MV-4-11 (cell line): ENCODE results near the gene ICE2.

ENCODE experiments used
- DNase-seq: peaks from one replicate; lab custom pipeline; 2025; lab: John Stamatoyannopoulos, UW

ICE2 gene

GRCh38 chr15:60371175-60372051 lies 107.5 kb downstream of the ICE2 start:
- DNase-seq: no peak

- DNase-seq: no peak
These were observed 108.1 kb downstream of the ICE2 start for GRCh38 chr15:60370869-60371136.

GRCh38 chr15:60370105-60370868 lies 108.7 kb downstream of the ICE2 start:
- DNase-seq: no peak

- DNase-seq: no peak
These were observed 109.2 kb downstream of the ICE2 start for GRCh38 chr15:60369696-60370095.
